Fibroblast of skin of left biceps (primary cell): ENCODE data around the gene NUP160.
"Not testable (repeated sequence)": the region's sequence is repeated elsewhere in the genome, so short reads cannot be mapped to it uniquely, and the experiment has no call there.

Experiments
- DNase-seq, 2 experiments: peaks; one replicate each; pipeline ENCODE4 v3.0.0-alpha.2; 2013; ENCODE audit warnings: low read depth in 2 of 2

NUP160 gene, protein sequence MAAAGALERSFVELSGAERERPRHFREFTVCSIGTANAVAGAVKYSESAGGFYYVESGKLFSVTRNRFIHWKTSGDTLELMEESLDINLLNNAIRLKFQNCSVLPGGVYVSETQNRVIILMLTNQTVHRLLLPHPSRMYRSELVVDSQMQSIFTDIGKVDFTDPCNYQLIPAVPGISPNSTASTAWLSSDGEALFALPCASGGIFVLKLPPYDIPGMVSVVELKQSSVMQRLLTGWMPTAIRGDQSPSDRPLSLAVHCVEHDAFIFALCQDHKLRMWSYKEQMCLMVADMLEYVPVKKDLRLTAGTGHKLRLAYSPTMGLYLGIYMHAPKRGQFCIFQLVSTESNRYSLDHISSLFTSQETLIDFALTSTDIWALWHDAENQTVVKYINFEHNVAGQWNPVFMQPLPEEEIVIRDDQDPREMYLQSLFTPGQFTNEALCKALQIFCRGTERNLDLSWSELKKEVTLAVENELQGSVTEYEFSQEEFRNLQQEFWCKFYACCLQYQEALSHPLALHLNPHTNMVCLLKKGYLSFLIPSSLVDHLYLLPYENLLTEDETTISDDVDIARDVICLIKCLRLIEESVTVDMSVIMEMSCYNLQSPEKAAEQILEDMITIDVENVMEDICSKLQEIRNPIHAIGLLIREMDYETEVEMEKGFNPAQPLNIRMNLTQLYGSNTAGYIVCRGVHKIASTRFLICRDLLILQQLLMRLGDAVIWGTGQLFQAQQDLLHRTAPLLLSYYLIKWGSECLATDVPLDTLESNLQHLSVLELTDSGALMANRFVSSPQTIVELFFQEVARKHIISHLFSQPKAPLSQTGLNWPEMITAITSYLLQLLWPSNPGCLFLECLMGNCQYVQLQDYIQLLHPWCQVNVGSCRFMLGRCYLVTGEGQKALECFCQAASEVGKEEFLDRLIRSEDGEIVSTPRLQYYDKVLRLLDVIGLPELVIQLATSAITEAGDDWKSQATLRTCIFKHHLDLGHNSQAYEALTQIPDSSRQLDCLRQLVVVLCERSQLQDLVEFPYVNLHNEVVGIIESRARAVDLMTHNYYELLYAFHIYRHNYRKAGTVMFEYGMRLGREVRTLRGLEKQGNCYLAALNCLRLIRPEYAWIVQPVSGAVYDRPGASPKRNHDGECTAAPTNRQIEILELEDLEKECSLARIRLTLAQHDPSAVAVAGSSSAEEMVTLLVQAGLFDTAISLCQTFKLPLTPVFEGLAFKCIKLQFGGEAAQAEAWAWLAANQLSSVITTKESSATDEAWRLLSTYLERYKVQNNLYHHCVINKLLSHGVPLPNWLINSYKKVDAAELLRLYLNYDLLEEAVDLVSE (N-terminal part only)

DNA sequence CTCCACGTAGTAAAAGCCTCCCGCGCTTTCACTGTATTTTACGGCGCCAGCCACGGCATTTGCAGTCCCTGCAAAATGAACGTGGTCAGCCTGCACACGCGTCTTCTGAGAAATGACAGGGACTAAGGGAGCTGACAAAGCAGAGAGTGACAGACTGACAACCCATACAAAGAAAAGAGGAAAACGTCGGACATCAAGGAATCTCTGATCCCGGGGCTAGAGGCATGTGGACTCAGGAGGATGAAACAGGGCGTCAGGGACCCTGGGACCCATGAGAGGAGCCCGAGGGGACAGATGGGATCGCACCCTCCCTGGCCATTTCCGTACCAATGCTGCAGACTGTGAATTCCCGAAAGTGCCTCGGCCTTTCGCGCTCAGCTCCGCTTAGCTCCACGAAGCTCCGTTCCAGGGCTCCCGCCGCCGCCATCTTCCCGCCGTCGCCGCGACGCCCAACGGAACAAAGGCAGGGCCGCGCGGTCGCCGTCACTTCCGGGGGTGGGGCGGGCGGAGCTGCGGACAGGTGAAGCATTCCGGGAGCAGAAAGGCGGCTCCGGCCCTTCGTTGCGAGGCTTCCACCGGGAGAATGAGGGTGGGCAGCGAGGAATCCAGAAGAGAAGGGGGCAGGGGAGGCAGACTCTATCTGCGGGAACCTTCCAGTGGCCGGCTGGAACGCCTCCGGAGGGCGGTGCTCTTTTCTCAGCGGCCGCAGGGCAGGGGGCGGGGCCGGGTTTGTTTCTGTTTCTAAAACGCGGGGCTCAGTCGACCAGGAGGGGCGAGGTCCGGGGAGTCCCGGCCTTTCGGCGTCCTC lies at the start of gene NUP160:
Gene NUP160, minus strand, starts transcription at position 459 of the 808 bp plus-strand sequence. Its CDS starts 32 bp downstream, at position 427.
- DNase-seq = no peak

DNA sequence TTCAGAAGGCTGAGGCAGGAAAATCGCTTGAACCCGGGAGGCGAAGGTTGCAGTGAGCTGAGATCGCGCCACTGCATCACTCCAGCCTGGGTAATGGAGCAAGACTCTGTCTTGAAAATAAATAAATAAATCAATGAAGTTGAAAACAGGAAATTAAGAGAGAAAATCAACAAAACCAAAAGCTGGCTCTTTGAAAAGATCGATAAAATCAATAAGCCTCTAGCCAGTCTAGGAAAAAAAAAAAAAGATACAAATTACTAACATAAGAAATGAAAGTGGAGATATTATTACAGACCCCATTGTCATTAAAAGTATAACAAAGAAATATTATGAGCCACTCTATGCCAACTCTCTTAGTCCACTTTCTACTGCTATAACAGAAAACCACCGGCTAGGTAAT lies 48.0 kb upstream of the NUP160 start:
- DNase-seq = no peak

DNA sequence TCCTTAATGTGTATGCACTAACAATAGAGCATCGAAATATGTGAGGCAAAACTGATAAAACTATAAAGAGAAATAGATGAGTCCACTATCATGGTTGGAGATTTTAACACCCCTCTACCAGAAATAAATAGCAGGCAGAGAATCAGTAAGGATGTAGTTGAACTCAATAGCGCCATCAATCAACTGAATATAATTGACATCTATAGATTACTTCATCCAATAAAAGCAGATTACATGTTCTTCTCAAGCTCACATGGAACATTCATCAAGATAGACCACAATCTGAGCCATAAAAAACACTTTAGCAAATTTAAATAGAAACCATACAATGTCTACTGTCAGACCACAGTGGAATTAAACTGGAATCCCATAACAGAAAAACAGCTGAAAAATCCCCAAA lies 46.9 kb upstream of the NUP160 start:
- DNase-seq = no peak

DNA sequence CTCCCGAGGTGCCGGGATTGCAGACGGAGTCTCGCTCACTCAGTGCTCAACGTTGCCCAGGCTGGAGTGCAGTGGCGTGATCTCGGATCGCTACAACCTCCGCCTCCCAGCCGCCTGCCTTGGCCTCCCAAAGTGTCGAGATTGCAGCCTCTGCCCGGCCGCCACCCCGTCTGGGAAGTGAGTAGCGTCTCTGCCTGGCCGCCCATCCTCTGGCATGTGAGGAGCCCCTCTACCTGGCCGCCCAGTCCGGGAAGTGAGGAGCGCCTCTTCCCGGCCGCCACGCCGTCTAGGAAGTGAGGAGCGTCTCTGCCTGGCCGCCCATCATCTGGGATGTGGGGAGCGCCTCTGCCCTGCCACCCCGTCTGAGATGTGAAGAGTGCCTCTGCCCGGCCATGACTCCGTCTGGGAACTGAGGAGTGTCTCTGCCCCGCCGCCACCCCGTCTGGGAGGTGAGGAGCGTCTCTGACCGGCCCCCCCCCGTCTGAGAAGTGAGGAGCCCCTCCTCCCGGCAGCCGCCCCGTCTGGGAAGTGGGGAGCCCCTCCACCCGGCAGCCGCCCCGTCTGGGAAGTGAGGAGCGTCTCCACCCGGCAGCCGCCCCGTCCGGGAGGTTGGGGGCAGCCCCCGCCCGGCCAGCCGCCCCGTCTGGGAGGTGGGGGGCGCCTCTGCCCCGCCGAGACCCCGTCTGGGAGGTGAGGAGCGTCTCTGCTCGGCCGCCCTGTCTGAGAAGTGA lies 44.6 kb upstream of the NUP160 start:
- not testable (repeated sequence) for DNase-seq

DNA sequence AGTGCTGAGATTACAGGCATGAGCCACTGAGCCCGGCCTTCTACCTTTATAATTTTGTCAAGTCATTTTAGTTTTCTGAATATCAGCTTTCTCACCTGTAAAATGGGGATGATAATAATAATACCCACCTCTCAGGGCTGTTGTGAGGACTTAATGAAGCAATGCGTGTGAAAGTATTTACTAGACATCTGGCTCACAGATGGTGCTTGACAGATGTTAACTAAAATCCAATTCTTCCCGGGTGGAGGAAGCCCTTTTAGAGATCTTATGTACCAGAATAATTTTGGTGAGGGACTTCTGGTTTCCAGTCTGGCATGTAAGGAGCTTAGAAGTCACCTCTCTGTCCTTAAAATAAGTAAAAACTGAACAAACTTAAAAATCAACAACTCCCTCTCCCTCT lies 43.7 kb upstream of the NUP160 start:
- no peak for DNase-seq

DNA sequence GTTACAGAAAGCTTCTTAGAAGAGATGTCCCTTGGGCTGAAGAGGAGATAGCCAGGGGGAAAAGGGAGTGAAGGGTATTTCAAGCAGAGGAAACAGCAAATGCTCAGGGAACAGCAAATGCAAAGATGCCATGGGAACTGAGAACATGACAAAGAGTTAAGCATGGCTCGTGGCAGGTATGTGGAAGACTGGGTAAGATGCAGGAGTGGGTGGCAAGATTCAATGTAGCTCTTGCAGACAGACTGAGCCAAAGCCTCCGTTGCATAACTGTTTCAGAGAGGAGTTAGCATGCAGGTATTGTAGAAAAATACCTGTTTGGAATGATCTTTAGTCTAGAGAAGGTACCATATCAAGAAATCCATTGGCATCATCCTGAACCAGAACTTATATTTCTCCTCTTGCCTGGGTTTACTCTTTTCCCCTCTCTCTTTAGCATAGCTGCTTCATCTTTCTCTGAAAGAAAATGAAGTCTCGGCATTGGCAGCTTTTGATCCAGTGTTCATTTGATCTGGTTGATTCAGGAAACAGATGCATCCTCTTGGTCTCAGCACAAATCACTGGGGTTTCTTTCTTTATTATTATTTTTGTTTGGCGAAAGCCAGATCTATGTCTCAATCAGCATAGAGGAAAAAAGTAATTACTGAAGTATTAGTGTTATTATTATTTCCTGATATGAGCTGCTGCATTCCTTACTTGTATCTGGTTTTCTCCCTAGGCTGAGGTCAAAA lies 41.7 kb upstream of the NUP160 start:
- DNase-seq = no peak

DNA sequence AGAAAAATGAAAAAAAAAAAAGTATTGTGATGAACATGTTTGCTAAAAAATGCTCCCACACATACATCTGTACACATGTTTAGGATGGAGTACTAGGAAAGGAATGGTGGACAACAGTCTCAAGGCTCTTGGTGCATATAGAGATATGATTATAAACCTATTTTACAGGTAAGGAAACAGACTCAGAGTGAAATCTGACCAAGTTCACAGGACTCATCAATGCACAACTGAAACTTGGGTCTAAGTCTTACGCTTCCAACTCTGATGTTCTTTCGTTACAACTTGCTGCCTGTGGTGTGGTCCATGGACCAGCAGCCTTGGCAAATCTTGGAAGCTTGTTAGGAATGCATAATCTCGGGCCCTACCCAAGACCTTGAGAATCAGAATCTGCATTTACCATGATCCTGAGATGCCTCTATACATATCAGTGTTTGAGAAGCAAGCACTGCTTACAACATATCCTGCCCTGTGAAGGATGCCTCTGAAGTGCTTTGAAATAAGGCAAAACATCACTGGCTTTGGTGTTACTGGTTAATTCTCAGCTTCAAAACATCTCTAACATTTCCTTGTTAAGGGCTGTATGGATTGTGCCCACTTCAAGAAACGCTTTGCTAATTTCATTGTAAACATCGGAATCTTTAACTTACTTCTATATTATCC lies 39.9 kb upstream of the NUP160 start:
- DNase-seq = no peak

DNA sequence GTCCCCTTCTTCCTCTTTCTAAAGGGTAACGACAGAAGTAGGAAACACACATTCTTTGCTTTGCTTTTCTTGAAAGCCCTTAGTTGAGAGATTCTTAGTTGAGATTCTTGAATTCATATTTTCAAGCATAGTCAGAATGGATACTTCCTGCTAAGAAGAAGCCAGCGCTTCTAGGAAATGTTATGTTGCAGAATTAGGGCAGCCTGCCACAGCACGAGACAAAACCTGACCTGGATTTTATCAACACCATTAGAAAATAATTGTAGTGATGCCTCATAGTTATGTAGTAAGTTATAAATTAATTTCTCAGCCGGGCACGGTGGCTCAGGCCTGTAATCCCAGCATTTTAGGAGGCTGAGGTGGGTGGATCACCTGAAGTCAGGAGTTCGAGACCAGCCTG lies 37.9 kb upstream of the NUP160 start:
- peak; percentile 61 to 64 for DNase-seq

DNA sequence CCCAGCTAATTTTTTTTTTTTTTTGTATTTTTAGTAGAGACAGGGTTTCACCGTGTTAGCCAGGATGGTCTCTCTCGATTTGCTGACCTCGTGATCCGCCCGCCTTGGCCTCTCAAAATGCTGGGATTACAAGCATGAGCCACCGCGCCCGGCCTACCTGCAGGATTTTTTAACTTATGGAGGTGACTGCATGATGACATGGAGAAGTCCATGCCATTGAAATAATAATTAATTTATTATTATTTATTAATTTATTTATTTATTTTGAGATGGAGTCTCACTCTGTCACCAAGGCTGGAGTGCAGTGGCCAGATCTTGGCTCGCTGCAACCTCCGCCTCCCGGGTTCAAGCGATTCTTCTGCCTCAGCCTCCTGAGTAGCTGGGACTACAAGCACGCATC lies 34.3 kb upstream of the NUP160 start:
- DNase-seq = not testable (repeated sequence)

DNA sequence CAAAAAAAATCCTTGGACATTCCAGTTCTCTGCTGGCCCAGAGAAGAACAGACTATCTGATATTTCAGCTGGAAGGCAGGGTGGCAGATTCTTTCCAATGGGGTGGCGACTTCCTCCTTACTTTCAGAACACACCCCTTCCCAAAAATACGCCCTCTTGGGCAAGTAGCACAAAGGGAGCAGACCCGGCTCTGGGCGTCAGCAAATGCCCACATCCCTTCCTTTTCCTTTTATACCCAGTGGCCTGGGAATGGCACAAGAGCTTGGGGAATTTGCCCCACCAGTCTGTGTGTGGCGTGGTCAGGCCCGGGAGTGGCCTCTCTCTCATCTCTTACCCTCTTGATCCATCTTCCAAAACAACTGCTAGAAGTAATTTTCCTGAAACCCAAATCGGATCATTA lies 33.0 kb upstream of the NUP160 start:
- DNase-seq = no peak

DNA sequence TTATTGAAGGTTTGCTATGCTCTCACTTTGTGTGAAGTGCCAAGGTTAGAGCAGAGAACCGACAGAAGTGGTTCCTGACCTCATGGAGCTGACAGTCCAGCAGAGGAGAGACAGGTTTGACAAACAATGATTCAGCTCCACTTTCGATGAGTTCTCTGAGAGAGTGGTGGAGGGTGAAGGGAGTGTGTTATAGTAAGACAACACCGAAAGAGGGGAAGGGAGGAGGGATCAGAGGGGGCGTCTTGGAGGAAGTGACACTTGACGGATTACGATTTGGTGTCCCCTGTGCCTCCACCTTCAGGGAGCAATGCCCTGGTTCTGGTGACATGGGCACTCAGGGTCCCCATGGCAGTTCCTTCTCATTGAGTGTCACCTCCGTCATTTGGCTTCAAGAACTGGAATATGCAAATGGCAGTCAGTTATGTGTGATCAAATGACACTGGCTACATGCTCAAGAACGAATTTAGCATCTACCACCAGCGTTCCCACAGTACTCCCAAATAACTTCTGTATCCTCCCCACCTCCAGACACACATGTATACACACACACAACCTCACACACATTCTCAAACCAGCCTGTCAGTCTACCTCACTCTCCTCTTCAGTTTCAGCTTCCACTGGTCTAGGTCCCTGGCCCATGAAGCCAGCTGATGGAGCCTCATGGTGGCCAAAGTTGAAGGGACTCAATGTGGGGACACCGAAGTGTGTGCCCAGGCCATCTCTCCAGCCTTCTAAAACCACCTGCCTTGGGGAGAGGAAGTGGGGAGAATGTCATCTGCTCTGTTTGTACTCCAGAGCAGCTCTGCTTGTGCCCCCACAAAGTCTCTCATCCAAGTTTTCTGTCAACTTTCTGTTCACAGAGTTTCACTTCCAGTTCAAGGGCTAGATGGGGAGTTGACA lies 31.4 kb upstream of the NUP160 start:
- no peak for DNase-seq

DNA sequence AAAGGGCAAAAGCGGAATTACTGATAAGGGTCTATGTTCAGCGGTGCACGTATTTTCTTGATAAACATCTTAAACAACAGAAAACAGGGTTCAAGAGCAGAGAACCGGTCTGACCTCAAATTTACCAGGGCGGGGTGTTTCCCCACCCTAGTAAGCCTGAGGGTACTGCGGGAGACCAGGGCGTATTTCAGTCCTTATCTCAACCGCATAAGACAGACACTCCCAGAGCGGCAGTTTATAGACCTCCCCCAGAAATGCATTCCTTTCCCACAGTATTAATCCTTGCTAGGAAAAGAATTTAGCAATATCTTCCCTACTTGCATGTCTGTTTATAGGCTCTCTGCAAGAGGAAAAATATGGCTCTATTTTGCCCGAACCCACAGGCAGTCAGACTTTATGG lies 27.7 kb upstream of the NUP160 start:
- DNase-seq = not testable (repeated sequence)

DNA sequence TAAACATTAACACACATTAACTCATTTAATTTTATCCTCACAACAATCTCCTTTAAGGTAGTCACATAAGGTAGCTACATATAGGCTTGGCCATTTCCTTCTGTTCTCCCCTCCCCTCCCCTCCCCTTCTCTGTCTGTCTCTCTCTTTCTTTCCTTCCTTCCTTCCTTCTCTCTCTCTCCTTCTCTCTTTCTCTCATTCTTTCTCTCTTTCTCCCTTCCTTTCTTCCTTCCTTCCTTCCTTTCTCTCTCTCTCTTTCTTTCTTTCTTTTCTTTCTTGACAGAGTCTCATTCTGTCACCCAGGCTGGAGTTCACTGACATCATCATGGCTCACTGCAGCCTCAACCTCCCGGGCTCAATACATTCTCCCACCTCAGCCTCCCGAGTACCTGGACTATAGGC lies 22.3 kb upstream of the NUP160 start:
- DNase-seq = no peak

DNA sequence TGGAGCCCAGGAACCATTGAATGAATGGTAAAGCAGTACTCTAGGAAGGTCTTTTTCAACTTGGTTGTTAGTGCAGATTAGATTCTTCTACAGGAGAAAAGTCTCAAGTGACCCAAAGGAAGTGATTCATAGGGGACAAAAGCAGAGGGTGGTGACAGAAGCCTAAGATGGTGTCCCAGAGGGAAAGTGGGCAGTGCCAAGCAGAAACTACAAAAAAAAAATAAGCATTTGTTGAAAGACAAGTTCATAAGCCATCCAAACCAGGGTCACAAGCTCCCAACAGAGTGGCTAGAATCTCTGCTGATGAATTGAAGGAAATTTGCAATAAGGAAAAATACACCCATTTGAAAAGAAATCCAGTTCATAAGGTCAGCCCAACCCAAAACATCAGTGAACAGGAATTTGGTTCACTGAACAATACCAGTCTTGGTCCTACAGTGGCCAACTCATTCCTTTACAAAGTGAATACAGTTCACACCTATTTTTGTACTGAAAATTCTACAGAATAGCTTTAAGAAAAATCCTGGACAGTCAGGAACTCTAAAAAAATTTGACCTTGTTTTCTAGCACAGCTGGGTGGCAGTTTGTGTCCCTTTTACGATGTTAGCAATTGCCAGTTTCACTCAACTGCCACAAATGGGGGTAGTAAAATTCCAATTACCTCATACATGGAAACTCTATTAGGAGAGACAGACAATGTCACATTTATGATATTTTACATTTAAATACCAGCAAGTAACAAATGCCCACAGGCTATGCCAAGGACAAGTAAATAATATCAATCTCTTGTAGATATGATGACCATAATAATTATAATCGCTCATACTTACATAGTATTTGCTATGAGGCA lies 21.6 kb upstream of the NUP160 start:
- no peak for DNase-seq

DNA sequence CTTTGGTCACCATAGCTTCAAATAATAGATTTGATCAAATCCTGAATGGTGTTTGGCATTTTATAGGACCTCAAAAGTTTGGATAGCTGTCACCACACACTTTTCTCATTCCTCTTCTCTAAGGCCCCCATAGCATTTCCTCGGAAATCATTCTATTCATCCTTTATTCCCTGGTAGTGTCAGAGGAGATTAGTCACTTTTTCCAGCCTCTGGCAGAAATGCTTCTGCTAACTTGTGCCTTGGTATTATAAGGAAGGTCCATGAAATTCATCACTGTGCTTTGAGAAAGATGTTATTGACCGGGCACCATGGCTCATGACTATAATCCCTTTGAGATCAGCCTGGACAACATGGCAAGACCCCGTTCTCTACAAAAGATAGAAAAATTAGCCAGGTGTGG lies 19.7 kb upstream of the NUP160 start:
- DNase-seq = no peak

DNA sequence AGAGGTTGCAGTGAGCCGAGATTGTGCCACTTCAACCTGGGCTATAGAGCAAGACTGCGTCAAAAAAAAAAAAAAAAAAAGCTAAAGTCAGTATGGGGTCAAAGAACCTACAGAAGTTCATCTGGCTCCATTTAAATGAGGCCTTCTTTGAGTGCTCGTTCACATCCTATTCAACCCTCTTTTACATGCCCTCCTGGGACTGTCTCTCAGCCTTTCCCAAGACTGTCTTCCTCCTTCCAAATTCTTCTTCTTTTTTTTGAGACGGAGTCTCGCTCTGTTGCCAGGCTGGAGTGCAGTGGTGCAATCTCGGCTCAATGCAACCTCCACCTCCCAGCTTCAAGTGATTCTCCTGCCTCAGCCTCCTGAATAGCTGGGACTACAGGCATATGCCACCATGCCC lies 18.7 kb upstream of the NUP160 start:
- DNase-seq = not testable (repeated sequence)

DNA sequence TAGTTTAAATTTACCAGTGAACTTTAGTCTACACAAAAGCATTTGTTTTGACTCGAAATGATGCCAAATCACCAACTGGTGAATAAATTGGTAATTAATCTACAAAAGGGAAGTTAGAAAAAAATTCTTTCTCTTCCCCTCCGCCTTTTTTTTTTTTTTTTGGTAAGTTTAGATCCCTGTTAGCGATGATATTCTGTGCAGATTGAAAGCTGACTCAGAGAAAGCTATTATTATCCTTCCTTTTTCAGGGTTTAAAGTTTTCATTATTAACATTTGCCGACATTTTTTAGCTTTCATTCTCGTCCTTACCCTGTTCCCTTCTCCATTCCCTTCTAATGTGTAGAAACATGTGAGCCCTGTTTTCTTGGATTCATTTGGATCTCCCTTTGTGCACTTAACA lies 16.8 kb upstream of the NUP160 start:
- no peak for DNase-seq
